Suprapubic skin (tissue), 4 donors: ENCODE results near the gene DUOXA2. TPM values are rescaled to one million over a fixed set of nuclear protein-coding genes. Genes with fewer than 3 reads are reported as not detected.
"Not testable (repeated sequence)": the region's sequence is repeated elsewhere in the genome, so short reads cannot be mapped to it uniquely, and the experiment has no call there.

Source experiments
- DNase-seq, 2 donors: peaks; one replicate each; pipeline ENCODE4 v3.0.0-alpha.2; 2019; ENCODE audit warnings: low spot score in 2 of 2
- H3K27ac ChIP-seq: fragments of 200-600 bp; sonication (generic); one replicate; pipeline ENCODE4 v1.5.1; 2019
- H3K27me3 ChIP-seq: fragments of 200-600 bp; sonication (generic); one replicate; pipeline ENCODE4 v1.5.1; 2019
- H3K36me3 ChIP-seq: fragments of 200-600 bp; sonication (generic); one replicate; pipeline ENCODE4 v1.5.1; 2019
- H3K4me1 ChIP-seq: fragments of 200-600 bp; sonication (generic); one replicate; pipeline ENCODE4 v1.5.1; 2019
- H3K4me3 ChIP-seq: fragments of 200-600 bp; sonication (generic); one replicate; pipeline ENCODE4 v1.5.1; 2019; ENCODE audit warnings: mild to moderate bottlenecking
- H3K9me3 ChIP-seq: fragments of 200-600 bp; sonication (generic); one replicate; pipeline ENCODE4 v1.5.1; 2019
- CTCF ChIP-seq, 2 donors: fragments of 200-600 bp in 1 of 2; fragments of 450-650 bp in 1 of 2; sonication (generic) in 1 of 2; IDR thresholded peaks; one replicate each; pipeline ENCODE4 v1.5.1; 2016 to 2019; ENCODE audit warnings: antibody characterized with exemption in 2 of 2, mild to moderate bottlenecking in 1 of 2, moderate library complexity in 1 of 2
- EP300 ChIP-seq: sonication (generic); formaldehyde crosslinking; IDR thresholded peaks from one replicate; pipeline ENCODE4 v1.6.1; 2017; ENCODE audit warnings: antibody characterized with exemption
- POLR2A ChIP-seq, 2 donors: fragments of 450-650 bp; IDR thresholded peaks; one replicate each; pipeline ENCODE4 v1.6.1; 2017; ENCODE audit warnings: antibody characterized with exemption in 2 of 2, mild to moderate bottlenecking in 2 of 2, moderate library complexity in 2 of 2
- POLR2AphosphoS5 ChIP-seq, 3 donors: sonication (generic); formaldehyde crosslinking; IDR thresholded peaks; one replicate each; pipeline ENCODE4 v1.6.1; 2017; ENCODE audit warnings: antibody characterized with exemption in 3 of 3
- WGBS: methylation state at CpG from one replicate; pipeline ENCODE4 v1.1.5; 2018; 5-methylcytosine and 5-hydroxymethylcytosine counted together
- total RNA-seq, 4 donors: library from RNA; depleted of rRNA; stranded (reverse); fragments of >200 nt; gene quantifications; one replicate each; pipeline ENCODE4 v1.1.0, GENCODE V29; 2016

Gene DUOXA2
- total RNA-seq, result not detected

GRCh38 chr15:45114076-45114750 is at the start of gene DUOXA2, which contains the start of gene DUOX2:
TSS of gene DUOXA2 (plus strand) at chr15:45114326. CDS start at chr15:45114606, 280 bp downstream.
TSS of gene DUOX2 (minus strand) at chr15:45114172. CDS start at chr15:45113411, 761 bp downstream.
- Histone ChIP-seq H3K9me3 (no peaks in the 10 kb centered on the region), H3K36me3 (no peaks in the 10 kb centered on the region), H3K27me3 (peaks cover 83% of the 10 kb centered on the region), H3K4me1 (peaks cover 52% of the 10 kb centered on the region), H3K4me3 (peak within 1 kb of the TSS; percentile 30), H3K27ac (no peak within 1 kb of the TSS)
- 2% methylated on average over 31 of the region's 42 CpGs for WGBS
- no peak for TF ChIP-seq POLR2A (IDR thresholded peaks at IDR 0.05)
- no peak for DNase-seq

GRCh38 chr15:45064386-45064785 is 49.7 kb upstream of the DUOXA2 start:
- DNase-seq, result no peak
- TF ChIP-seq POLR2A (IDR thresholded peaks at IDR 0.05) (no peak), EP300 (no peak), CTCF (IDR thresholded peaks at IDR 0.05) (no peak), POLR2AphosphoS5 (IDR thresholded peaks at IDR 0.05) (no peak)
- 80% methylated on average over 4 of the region's 4 CpGs for WGBS
- Histone ChIP-seq H3K4me1 (no peaks in the 10 kb centered on the region), H3K4me3 (no peak overlapping the region), H3K9me3 (no peaks in the 10 kb centered on the region), H3K36me3 (peaks cover 6% of the 10 kb centered on the region), H3K27ac (no peak overlapping the region), H3K27me3 (no peaks in the 10 kb centered on the region)

- H3K36me3 ChIP-seq, H3K27ac ChIP-seq, DNase-seq, H3K9me3 ChIP-seq, H3K4me3 ChIP-seq, H3K27me3 ChIP-seq, H3K4me1 ChIP-seq: not testable (repeated sequence)
- 72% methylated on average over 3 of the region's 6 CpGs for WGBS
Measured at GRCh38 chr15:45069942-45070360, 44.2 kb upstream of the DUOXA2 start.

GRCh38 chr15:45073602-45074001 is 40.5 kb upstream of the DUOXA2 start:
- not testable (repeated sequence) for H3K27ac ChIP-seq, H3K9me3 ChIP-seq, H3K36me3 ChIP-seq, H3K4me3 ChIP-seq, H3K27me3 ChIP-seq, H3K4me1 ChIP-seq, DNase-seq

- DNase-seq, H3K9me3 ChIP-seq, H3K36me3 ChIP-seq, H3K4me1 ChIP-seq, H3K27me3 ChIP-seq, H3K27ac ChIP-seq, H3K4me3 ChIP-seq: not testable (repeated sequence)
- no CpG with 5 or more reads among the region's 9 CpGs for WGBS
Measured at GRCh38 chr15:45075440-45076320, 38.4 kb upstream of the DUOXA2 start.

- H3K4me3 ChIP-seq, H3K36me3 ChIP-seq, H3K9me3 ChIP-seq, H3K27me3 ChIP-seq, DNase-seq, H3K4me1 ChIP-seq, H3K27ac ChIP-seq: not testable (repeated sequence)
- 94% methylated on average over 2 of the region's 2 CpGs for WGBS
Measured at GRCh38 chr15:45077391-45077790, 36.7 kb upstream of the DUOXA2 start.

- H3K4me3 ChIP-seq, H3K27me3 ChIP-seq, H3K36me3 ChIP-seq, H3K27ac ChIP-seq, H3K4me1 ChIP-seq, DNase-seq, H3K9me3 ChIP-seq: not testable (repeated sequence)
- 79% methylated on average over 5 of the region's 5 CpGs for WGBS
Measured at GRCh38 chr15:45079201-45079600, 34.9 kb upstream of the DUOXA2 start.

- not testable (repeated sequence) for H3K27ac ChIP-seq, H3K36me3 ChIP-seq, DNase-seq, H3K4me1 ChIP-seq, H3K9me3 ChIP-seq, H3K27me3 ChIP-seq, H3K4me3 ChIP-seq
- WGBS, result 91% methylated on average over 4 of the region's 5 CpGs
Measured at GRCh38 chr15:45079628-45080246, 34.4 kb upstream of the DUOXA2 start.

GRCh38 chr15:45080593-45080992 is 33.5 kb upstream of the DUOXA2 start:
- not testable (repeated sequence) for H3K9me3 ChIP-seq, DNase-seq, H3K27me3 ChIP-seq, H3K36me3 ChIP-seq, H3K4me3 ChIP-seq, H3K4me1 ChIP-seq, H3K27ac ChIP-seq
- 80% methylated on average over 1 of the region's 3 CpGs for WGBS

- 89% methylated on average over 10 of the region's 10 CpGs for WGBS
- not testable (repeated sequence) for H3K27ac ChIP-seq
Measured at GRCh38 chr15:45082412-45082811, 31.7 kb upstream of the DUOXA2 start.

More at GRCh38 chr15:45082412-45082811, 31.7 kb upstream of the DUOXA2 start:
- H3K9me3 ChIP-seq, H3K27me3 ChIP-seq, DNase-seq, H3K4me1 ChIP-seq, H3K36me3 ChIP-seq, H3K4me3 ChIP-seq: not testable (repeated sequence)
